Vagina (tissue), 2 donors: ENCODE results near the gene CD302. TPM values are rescaled to one million over a fixed set of nuclear protein-coding genes. Genes with fewer than 3 reads are reported as not detected.

Experiments used
- DNase-seq, 2 donors: peaks; one replicate each; pipeline ENCODE4 v3.0.0-alpha.2; 2017; ENCODE audit errors: extremely low spot score in 2 of 2
- H3K27ac ChIP-seq: fragments of 200-600 bp; sonication (generic); one replicate; pipeline ENCODE4 v1.5.1; 2019
- H3K27me3 ChIP-seq: fragments of 200-600 bp; sonication (generic); one replicate; pipeline ENCODE4 v1.5.1; 2019
- H3K36me3 ChIP-seq, 2 donors: fragments of 200-600 bp; sonication (generic); one replicate each; pipeline ENCODE4 v1.5.1; 2017 to 2019
- H3K4me1 ChIP-seq: fragments of 200-600 bp; sonication (generic); one replicate; pipeline ENCODE4 v1.5.1; 2019
- H3K4me3 ChIP-seq, 2 donors: fragments of 200-600 bp; sonication (generic); 1 replicate in 1 of 2; 2 replicates in 1 of 2; pipeline ENCODE4 v1.5.1; 2016 to 2019
- H3K9me3 ChIP-seq: fragments of 200-600 bp; sonication (generic); one replicate; pipeline ENCODE4 v1.5.1; 2019
- CTCF ChIP-seq, 3 experiments: fragments of 450-650 bp in 2 of 3; fragments of 200-600 bp in 1 of 3; sonication (generic) in 1 of 3; IDR thresholded peaks; one replicate each; pipeline ENCODE4 v1.5.1; 2017 to 2019; ENCODE audit warnings: antibody characterized with exemption in 3 of 3, mild to moderate bottlenecking in 2 of 3, moderate library complexity in 2 of 3
- POLR2A ChIP-seq, 2 donors: fragments of 450-650 bp; IDR thresholded peaks; one replicate each; pipeline ENCODE4 v1.6.1; 2017; ENCODE audit warnings: antibody characterized with exemption in 2 of 2, mild to moderate bottlenecking in 2 of 2, moderate library complexity in 2 of 2
- POLR2AphosphoS5 ChIP-seq, 2 donors: sonication (generic); formaldehyde crosslinking; IDR thresholded peaks; one replicate each; pipeline ENCODE4 v1.9.0; 2017; ENCODE audit warnings: antibody characterized with exemption in 2 of 2, mild to moderate bottlenecking in 2 of 2, low read depth in 1 of 2; ENCODE audit not compliant: insufficient read depth in 1 of 2
- intact Hi-C: fragments of 100-400 bp; cut with DNase I; formaldehyde crosslinking; loops from one replicate; pipeline ENCODE4 v1.15.1; 2023
- total RNA-seq: library from RNA; depleted of rRNA; stranded (reverse); fragments of >200 nt; gene quantifications from one replicate; pipeline ENCODE4 v1.2.3, GENCODE V29; 2016

Gene CD302
- total RNA-seq, 1 donor from 2014 or later, result 56.5 TPM

- DNase-seq, result no peak
- Histone ChIP-seq H3K27me3 (no peaks in the 10 kb centered on the region), H3K4me3 (no peak overlapping the region), H3K4me1 (peaks cover under 1% of the 10 kb centered on the region), H3K9me3 (no peaks in the 10 kb centered on the region), H3K27ac (no peak overlapping the region), H3K36me3 (no peaks in the 10 kb centered on the region)
- intact Hi-C loops, result no loop called here
- TF ChIP-seq CTCF (IDR thresholded peaks at IDR 0.05), result no peak
- TF ChIP-seq POLR2A (IDR thresholded peaks at IDR 0.05), result no peak
- TF ChIP-seq POLR2AphosphoS5 (IDR thresholded peaks at IDR 0.05; ENCODE audit: insufficient read depth in 1 of 2, low read depth in 1 of 2), result no peak
These were observed 4.7 kb upstream of the CD302 start for GRCh38 chr2:159802673-159803072.

GRCh38 chr2:159799833-159800232 lies 1.8 kb upstream of the CD302 start:
- DNase-seq, result no peak
- Histone ChIP-seq H3K4me3 (no peak overlapping the region), H3K4me1 (peaks cover 25% of the 10 kb centered on the region), H3K9me3 (no peaks in the 10 kb centered on the region), H3K27ac (no peak overlapping the region), H3K36me3 (no peaks in the 10 kb centered on the region), H3K27me3 (no peaks in the 10 kb centered on the region)
- no peak for TF ChIP-seq POLR2A (IDR thresholded peaks at IDR 0.05)
- no peak for TF ChIP-seq POLR2AphosphoS5 (IDR thresholded peaks at IDR 0.05; ENCODE audit: insufficient read depth in 1 of 2, low read depth in 1 of 2)
- no peak for TF ChIP-seq CTCF (IDR thresholded peaks at IDR 0.05)
- intact Hi-C loops, result no loop called here

GRCh38 chr2:159798376-159798725 lies 343 bp upstream of the CD302 start:
- peak overlapping the region; percentile 71 for H3K27ac ChIP-seq
- no peak for DNase-seq
- peaks cover 25% of the 10 kb centered on the region for H3K4me1 ChIP-seq
- peak overlapping the region; percentile 66 to 98 for H3K4me3 ChIP-seq
- intact Hi-C loops, result no loop called here
- no peaks in the 10 kb centered on the region for H3K36me3 ChIP-seq
- H3K9me3 ChIP-seq, result no peaks in the 10 kb centered on the region
- no peak for TF ChIP-seq POLR2AphosphoS5 (IDR thresholded peaks at IDR 0.05; ENCODE audit: insufficient read depth in 1 of 2, low read depth in 1 of 2)
- no peak for TF ChIP-seq CTCF (IDR thresholded peaks at IDR 0.05)
- TF ChIP-seq POLR2A (IDR thresholded peaks at IDR 0.05), result no peak
- no peaks in the 10 kb centered on the region for H3K27me3 ChIP-seq

GRCh38 chr2:159797225-159797542 lies 824 bp downstream of the CD302 start:
- H3K4me1 ChIP-seq, result peaks cover 25% of the 10 kb centered on the region
- DNase-seq, result no peak
- no peak for TF ChIP-seq POLR2A (IDR thresholded peaks at IDR 0.05)
- no peaks in the 10 kb centered on the region for H3K36me3 ChIP-seq
- intact Hi-C loops, result no loop called here
- H3K27me3 ChIP-seq, result no peaks in the 10 kb centered on the region
- H3K9me3 ChIP-seq, result no peaks in the 10 kb centered on the region
- peak overlapping the region; percentile 71 for H3K27ac ChIP-seq
- H3K4me3 ChIP-seq, result peak overlapping the region; percentile 66 to 98

- intact Hi-C loops, result no loop called here
- Histone ChIP-seq H3K9me3 (no peaks in the 10 kb centered on the region), H3K27me3 (no peaks in the 10 kb centered on the region), H3K4me1 (peaks cover 25% of the 10 kb centered on the region), H3K36me3 (no peaks in the 10 kb centered on the region), H3K27ac (no peak overlapping the region), H3K4me3 (peak overlapping the region in 1 of 2 donors; percentile 0)
- no peak for DNase-seq
- TF ChIP-seq POLR2A (IDR thresholded peaks at IDR 0.05) (no peak), POLR2AphosphoS5 (IDR thresholded peaks at IDR 0.05; ENCODE audit: insufficient read depth in 1 of 2, low read depth in 1 of 2) (no peak), CTCF (IDR thresholded peaks at IDR 0.05) (no peak)
These were observed 1.9 kb downstream of the CD302 start for GRCh38 chr2:159795841-159796690.
